NT2/D1 (cell line): ENCODE measurements around the gene RTN4RL1.

Experiments used
- DNase-seq: peaks from one replicate; pipeline ENCODE4 v3.0.0-alpha.2; 2011; ENCODE audit warnings: low read depth, low spot score
- H3K27me3 ChIP-seq: 2 replicates; pipeline ENCODE4 v1.6.0; 2011; ENCODE audit warnings: mild to moderate bottlenecking; ENCODE audit not compliant: insufficient read length, insufficient read depth
- H3K36me3 ChIP-seq: 2 replicates; pipeline ENCODE4 v1.6.1; 2011; ENCODE audit warnings: mild to moderate bottlenecking, low read length, mixed read lengths; ENCODE audit not compliant: insufficient read depth, insufficient read length
- H3K4me1 ChIP-seq: 2 replicates; pipeline ENCODE4 v1.5.1; 2011; ENCODE audit not compliant: insufficient read depth, insufficient read length
- H3K4me3 ChIP-seq: 2 replicates; pipeline ENCODE4 v1.5.1; 2011; ENCODE audit warnings: low read depth; ENCODE audit not compliant: insufficient read length
- H3K9ac ChIP-seq: 2 replicates; pipeline ENCODE4 v1.6.0; 2011; ENCODE audit warnings: low read depth; ENCODE audit not compliant: insufficient read length
- H3K9me3 ChIP-seq: 2 replicates; pipeline ENCODE4 v1.5.1; 2011; ENCODE audit warnings: mild to moderate bottlenecking, low read length; ENCODE audit not compliant: insufficient read depth
- SUZ12 ChIP-seq: IDR thresholded peaks from 2 replicates; pipeline ENCODE4 v1.6.1; 2011; ENCODE audit not compliant: insufficient read length, insufficient read depth; ENCODE audit errors: extremely low read depth
- YY1 ChIP-seq: IDR thresholded peaks from 2 replicates; pipeline ENCODE4 v1.6.1; 2011; ENCODE audit not compliant: insufficient read length, insufficient read depth
- ZNF274 ChIP-seq: IDR thresholded peaks from 2 replicates; pipeline ENCODE4 v1.6.1; 2011; ENCODE audit warnings: mild to moderate bottlenecking, low read depth, low read length

The RTN4RL1 gene

DNA sequence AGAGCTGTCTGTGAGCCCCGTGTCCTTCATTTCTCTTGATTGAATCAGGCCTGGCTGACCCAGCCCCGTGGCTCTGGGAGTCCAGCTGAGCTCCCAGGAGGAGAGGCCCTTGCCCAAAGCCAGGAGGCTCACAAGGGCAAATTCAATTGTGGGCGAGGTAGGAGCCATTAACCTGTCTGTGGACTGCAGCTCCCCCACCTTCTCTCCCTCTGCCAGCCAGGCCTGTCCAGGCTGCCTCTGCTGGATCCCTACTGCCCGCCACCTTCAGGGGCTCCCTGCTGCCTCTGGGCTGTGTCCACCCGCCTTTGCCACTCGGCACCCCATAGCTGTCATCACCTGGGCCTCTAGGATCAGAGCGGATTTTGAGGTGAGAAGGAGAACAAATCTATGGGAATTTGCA, 61.9 kb downstream of the RTN4RL1 start:
- TF ChIP-seq YY1 (no peak), SUZ12 (no peak), ZNF274 (no peak)
- Histone ChIP-seq H3K27me3 (no peaks in the 10 kb centered on the region), H3K9me3 (no peaks in the 10 kb centered on the region), H3K9ac (no peak overlapping the region), H3K4me3 (no peak overlapping the region), H3K36me3 (no peaks in the 10 kb centered on the region), H3K4me1 (peaks cover 29% of the 10 kb centered on the region)
- no peak for DNase-seq

GRCh38 chr17:1961189-1961588, 63.9 kb downstream of the RTN4RL1 start:
- no peak overlapping the region for H3K4me3 ChIP-seq
- TF ChIP-seq SUZ12: no peak
- no peak for TF ChIP-seq ZNF274
- TF ChIP-seq YY1: no peak
- H3K9me3 ChIP-seq: no peaks in the 10 kb centered on the region
- H3K4me1 ChIP-seq: peaks cover 18% of the 10 kb centered on the region
- peak; percentile 39 for DNase-seq
- H3K36me3 ChIP-seq: no peaks in the 10 kb centered on the region
- no peak overlapping the region for H3K9ac ChIP-seq
- no peaks in the 10 kb centered on the region for H3K27me3 ChIP-seq

DNA sequence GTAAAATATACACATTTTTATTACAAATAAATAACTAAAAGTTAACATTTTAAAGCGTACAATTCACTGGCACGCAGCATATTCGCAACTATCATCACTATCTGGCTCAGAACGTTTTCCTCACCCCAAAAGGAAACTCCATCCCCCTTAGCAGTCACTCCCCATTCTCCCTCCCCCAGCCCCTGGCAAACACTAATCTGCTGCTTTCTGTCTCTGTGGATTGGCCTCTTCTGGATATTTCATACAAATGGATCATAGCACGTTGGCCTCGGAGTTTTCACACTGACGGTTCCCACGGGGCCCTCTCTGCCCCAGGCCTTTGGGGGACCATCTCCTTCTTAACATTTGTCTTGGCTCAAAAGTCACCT, 64.6 kb downstream of the RTN4RL1 start:
- TF ChIP-seq ZNF274 (no peak), SUZ12 (no peak), YY1 (no peak)
- Histone ChIP-seq H3K36me3 (no peaks in the 10 kb centered on the region), H3K9me3 (no peaks in the 10 kb centered on the region), H3K27me3 (no peaks in the 10 kb centered on the region), H3K4me1 (peaks cover 13% of the 10 kb centered on the region), H3K4me3 (no peak overlapping the region), H3K9ac (peak overlapping the region; percentile 18)
- DNase-seq: no peak

DNA sequence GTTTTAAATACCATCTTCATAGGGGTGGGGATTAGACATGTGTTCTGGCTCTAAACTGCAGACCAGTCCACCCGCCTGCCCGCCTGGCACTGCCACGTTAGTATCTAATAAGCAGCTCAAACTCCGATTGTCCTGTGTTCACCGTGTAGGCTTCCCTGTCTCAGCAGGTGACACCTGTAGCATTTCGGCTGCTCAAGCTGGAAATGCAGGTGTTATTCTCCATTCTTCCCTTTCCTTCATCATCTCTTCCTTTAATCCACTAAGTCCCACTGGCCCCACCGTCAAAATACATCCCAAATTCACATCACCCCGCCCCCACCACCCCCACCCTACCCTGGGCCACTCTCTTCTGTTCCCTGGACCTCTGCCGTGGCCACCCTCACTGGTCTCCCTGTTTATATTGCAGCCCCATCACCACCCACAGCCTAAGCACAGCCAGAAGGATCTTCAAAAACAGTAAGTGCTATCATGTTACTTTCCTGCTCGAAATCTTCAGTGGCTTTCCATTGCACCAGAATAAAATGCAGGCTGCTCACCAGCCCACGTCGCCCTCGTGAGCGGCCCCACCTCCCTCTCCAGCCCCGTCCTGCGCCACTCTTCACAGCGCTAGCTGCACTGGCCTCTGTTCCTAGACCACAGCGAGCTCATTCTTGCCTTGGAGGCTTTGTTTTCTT, 65.1 kb downstream of the RTN4RL1 start:
- H3K9ac ChIP-seq: no peak overlapping the region
- peaks cover 11% of the 10 kb centered on the region for H3K4me1 ChIP-seq
- H3K36me3 ChIP-seq: no peaks in the 10 kb centered on the region
- TF ChIP-seq YY1: no peak
- no peak for TF ChIP-seq ZNF274
- no peak for TF ChIP-seq SUZ12
- H3K9me3 ChIP-seq: no peaks in the 10 kb centered on the region
- no peaks in the 10 kb centered on the region for H3K27me3 ChIP-seq
- DNase-seq: no peak
- no peak overlapping the region for H3K4me3 ChIP-seq

DNA sequence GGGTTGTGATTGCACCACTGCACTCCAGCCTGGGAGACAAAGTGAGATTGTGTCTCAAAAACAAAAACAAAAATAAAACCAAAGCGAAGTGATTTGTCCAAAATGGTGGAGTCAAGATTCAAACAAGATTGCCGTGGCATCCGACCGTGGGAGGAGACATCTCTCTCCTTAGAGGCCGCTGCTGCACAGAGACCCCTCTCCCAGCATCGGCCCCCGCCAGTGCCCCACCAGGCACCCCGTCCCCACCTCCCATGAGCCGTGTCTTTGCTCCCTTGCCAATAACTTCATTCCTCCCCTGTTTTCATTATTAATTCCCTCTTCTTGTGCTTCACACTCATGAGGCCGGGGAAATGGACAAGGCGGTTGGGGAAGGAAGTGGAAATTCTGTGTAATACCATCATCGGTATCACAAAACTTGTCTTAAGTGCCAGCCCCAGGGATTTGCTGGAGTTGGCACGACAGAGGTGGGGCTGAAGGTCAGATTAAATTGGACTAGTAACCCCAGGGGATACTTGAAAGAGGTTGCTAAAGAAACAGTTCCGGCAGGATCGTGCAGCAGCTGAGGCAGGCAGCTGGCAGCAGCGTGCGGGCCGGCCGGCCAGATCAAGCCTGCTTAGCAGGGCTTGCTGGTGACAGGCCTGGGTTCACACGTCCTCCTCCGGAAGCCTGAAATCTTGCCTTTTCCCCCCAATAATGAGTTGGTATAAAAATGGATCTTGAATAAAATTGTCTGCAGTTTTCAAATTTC, 66.8 kb downstream of the RTN4RL1 start:
- H3K4me3 ChIP-seq: no peak overlapping the region
- H3K9me3 ChIP-seq: no peaks in the 10 kb centered on the region
- no peak for DNase-seq
- peaks cover 11% of the 10 kb centered on the region for H3K4me1 ChIP-seq
- no peaks in the 10 kb centered on the region for H3K27me3 ChIP-seq
- H3K36me3 ChIP-seq: no peaks in the 10 kb centered on the region
- TF ChIP-seq ZNF274: no peak
- no peak for TF ChIP-seq SUZ12
- no peak for TF ChIP-seq YY1
- H3K9ac ChIP-seq: no peak overlapping the region

DNA sequence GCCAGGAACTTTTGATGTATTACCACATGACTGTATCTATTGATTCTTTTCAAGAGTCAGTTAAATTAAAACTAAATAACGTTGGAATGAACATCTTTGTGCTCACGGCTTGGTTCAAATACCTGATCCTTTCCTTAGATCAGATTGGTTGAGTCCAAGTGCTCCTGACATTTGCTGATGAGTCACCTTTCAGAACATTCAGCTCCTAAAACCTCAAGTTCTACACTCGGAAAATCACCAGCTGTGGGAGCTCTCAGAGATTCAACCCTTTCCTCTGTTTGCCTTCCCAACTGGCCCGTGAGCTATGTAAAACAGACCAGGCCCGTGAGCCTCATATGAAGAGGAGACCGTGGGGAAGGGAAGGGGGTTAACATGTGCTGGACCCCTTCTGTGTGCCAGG, 68.1 kb downstream of the RTN4RL1 start:
- no peak for TF ChIP-seq ZNF274
- TF ChIP-seq SUZ12: no peak
- TF ChIP-seq YY1: no peak
- no peaks in the 10 kb centered on the region for H3K27me3 ChIP-seq
- H3K9ac ChIP-seq: no peak overlapping the region
- peaks cover 7% of the 10 kb centered on the region for H3K4me1 ChIP-seq
- H3K36me3 ChIP-seq: no peaks in the 10 kb centered on the region
- H3K4me3 ChIP-seq: no peak overlapping the region
- DNase-seq: no peak
- H3K9me3 ChIP-seq: no peaks in the 10 kb centered on the region

DNA sequence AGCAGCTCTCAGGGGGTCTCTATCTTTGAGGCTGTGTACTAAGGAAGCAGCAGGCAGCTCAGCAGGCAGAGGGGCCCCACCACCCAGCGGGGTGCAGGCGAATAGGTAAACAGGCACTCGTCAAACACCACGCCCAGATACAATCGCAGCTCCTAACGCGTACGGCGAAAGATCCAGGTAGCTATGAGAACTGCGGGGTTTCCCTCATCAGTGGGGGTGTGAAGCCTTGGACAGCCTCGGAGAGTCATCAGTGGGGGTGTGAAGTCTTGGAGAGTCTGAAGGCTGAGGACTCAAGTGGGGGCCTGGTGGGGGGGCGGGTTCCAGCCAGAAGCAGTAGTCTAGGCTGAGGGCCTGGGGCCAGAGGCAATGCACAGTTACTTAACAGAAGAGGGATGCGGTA, 69.0 kb downstream of the RTN4RL1 start:
- no peaks in the 10 kb centered on the region for H3K36me3 ChIP-seq
- H3K9ac ChIP-seq: no peak overlapping the region
- no peak for DNase-seq
- no peaks in the 10 kb centered on the region for H3K9me3 ChIP-seq
- H3K4me1 ChIP-seq: peaks cover 8% of the 10 kb centered on the region
- no peak overlapping the region for H3K4me3 ChIP-seq
- TF ChIP-seq SUZ12: no peak
- no peak for TF ChIP-seq YY1
- TF ChIP-seq ZNF274: no peak
- H3K27me3 ChIP-seq: no peaks in the 10 kb centered on the region
